ENCODE data around the gene BBC3. TPM values are rescaled to one million over a fixed set of nuclear protein-coding genes. Genes with fewer than 3 reads are reported as not detected.
A peak's percentile ranks its signal among the peaks of the same experiment; 100 is the strongest.
"Not testable (repeated sequence)": the region's sequence is repeated elsewhere in the genome, so short reads cannot be mapped to it uniquely, and the experiment has no call there.

The BBC3 gene
- total RNA-seq = 10 to 100 TPM; 14.0 to 16.7 TPM

DNA sequence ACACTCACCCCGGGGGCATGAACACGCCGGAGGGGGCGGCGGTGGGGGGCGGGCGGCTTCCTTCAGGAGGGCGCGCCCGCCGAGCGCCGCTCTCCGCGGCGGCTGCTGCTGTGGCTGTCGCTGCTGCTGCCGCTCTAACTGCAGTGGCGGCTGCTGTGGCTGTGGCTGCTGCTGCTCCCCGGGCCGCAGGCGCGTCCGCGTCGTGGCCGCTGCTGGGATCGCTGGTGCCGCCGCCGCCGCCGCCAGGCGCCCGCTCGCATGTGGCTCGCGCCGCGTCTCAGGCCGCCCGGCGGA is at the start of gene BBC3:
TSS of gene BBC3 (minus strand) at position 279 of the 294 bp plus-strand sequence. CDS start 2,768 bp downstream, outside the sequence.
- no peak for ATAC-seq
- Mint-ChIP-seq H3K27me3 (peaks cover 3% of the 10 kb centered on the region), H3K9me3 (ENCODE audit: low read depth) (no peaks in the 10 kb centered on the region), H3K4me3 (peak within 1 kb of the TSS; percentile 71), H3K36me3 (no peaks in the 10 kb centered on the region), H3K27ac (peak within 1 kb of the TSS; percentile 80), H3K4me1 (peaks cover 27% of the 10 kb centered on the region)
- CTCF ChIA-PET = no interaction called here
- no peak for DNase-seq

DNA sequence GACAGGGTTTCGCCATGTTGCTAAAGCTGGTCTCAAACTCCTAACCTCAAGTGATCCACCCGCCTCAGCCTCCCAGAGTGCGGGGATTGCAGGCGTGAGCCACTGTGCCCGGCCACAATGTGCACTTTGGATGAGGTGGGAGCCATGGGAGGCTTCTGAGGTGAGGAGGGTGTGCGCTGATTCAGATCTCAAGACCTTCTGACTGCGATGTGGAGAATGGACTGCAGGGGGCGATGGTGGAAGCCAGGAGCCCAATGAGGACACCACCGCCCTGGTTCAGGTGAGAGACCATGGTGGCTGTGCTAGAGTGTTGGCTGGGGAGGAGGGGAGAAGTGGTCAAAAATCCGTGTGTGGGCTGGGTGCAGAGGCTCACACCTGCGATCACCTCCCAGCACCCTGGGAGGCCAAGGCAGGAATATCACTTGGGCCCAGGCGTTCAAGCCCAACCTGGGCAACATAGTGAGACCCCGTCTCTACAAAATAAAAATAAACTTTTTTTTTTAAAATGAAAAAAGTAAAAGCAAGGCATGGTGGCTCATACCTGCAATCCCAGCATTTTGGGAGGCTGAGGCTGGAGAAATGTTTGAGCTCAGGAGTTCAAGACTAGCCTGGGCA is 49.3 kb upstream of the BBC3 start:
- ATAC-seq (peak; percentile 69), DNase-seq (peak; percentile 77)
- peaks cover 7% of the 10 kb centered on the region for H3K36me3 Mint-ChIP-seq
- H3K9me3 Mint-ChIP-seq (ENCODE audit: low read depth) = no peaks in the 10 kb centered on the region
- no peak overlapping the region for H3K27ac Mint-ChIP-seq
- no peak overlapping the region for H3K4me3 Mint-ChIP-seq
- peaks cover 10% of the 10 kb centered on the region for H3K4me1 Mint-ChIP-seq
- CTCF ChIA-PET = interaction anchor here (0.7 to 3.3 kb wide), 4 partner anchors 12 to 148 kb away, joined by 3 to 18 read pairs (median 4); no protein-coding TSS in a partner anchor
- no peaks in the 10 kb centered on the region for H3K27me3 Mint-ChIP-seq

- H3K4me3 Mint-ChIP-seq; H3K36me3 Mint-ChIP-seq; H3K27me3 Mint-ChIP-seq; ATAC-seq; H3K27ac Mint-ChIP-seq; DNase-seq; H3K9me3 Mint-ChIP-seq (ENCODE audit: low read depth): not testable (repeated sequence)
- H3K4me1 Mint-ChIP-seq = peaks cover 18% of the 10 kb centered on the region
- CTCF ChIA-PET = interaction anchor here (1.0 to 3.6 kb wide), 7 partner anchors 8 to 158 kb away, joined by 3 to 22 read pairs (median 5); partner anchors contain the start of gene DHX34
These were observed 45.5 kb upstream of the BBC3 start for GRCh38 chr19:47276513-47276912.

GRCh38 chr19:47275791-47276461 is 44.9 kb upstream of the BBC3 start:
- Mint-ChIP-seq H3K4me3 (peak overlapping the region; percentile 64), H3K36me3 (peaks cover 8% of the 10 kb centered on the region), H3K9me3 (ENCODE audit: low read depth) (no peaks in the 10 kb centered on the region), H3K27me3 (no peaks in the 10 kb centered on the region), H3K27ac (no peak overlapping the region), H3K4me1 (peaks cover 18% of the 10 kb centered on the region)
- DNase-seq (no peak), ATAC-seq (no peak)
- CTCF ChIA-PET = interaction anchor here (1.0 to 3.6 kb wide), 12 partner anchors 9 to 161 kb away, joined by 3 to 22 read pairs (median 6); partner anchors contain the start of gene DHX34

DNA sequence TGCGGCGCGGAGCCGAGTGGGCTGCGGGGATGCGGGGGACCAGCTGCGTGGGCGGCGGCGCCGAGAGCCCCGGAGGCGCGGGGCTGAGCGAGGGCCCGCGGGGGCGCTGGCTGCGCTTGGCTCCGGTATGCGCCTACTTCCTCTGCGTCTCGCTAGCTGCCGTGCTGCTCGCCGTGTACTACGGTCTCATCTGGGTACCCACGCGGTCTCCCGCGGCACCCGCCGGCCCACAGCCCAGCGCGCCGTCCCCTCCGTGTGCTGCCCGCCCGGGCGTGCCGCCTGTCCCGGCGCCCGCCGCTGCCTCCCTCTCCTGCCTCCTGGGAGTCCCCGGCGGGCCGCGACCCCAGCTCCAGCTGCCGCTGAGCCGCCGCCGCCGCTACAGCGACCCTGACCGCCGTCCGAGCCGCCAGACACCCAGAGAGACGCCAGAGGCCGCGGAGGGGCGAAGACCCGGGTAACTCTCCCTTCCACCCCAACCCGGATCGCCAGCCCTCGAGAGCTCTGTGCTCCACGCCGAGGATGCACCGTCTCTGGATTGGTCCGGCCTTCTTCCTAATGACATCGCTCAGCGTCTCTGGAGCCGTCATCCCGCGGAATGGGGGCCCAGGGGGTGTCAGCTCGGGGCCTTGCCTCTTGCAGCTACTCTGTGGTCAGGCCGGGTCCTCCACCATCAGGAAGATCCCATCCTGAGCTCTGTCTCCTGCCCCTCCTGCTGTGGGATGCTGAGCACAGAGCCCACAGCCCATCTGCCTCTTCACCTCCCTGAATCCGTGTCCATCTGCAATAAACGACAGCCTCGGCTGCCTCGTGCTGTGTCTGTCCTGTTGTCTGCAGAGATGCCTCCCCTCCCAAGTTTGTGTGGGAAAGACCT is 44.1 kb upstream of the BBC3 start:
- peak; percentile 17 for ATAC-seq
- Mint-ChIP-seq H3K9me3 (ENCODE audit: low read depth) (no peaks in the 10 kb centered on the region), H3K4me3 (peak overlapping the region; percentile 64), H3K27me3 (no peaks in the 10 kb centered on the region), H3K27ac (no peak overlapping the region), H3K4me1 (peaks cover 18% of the 10 kb centered on the region), H3K36me3 (peaks cover 8% of the 10 kb centered on the region)
- DNase-seq = peak; percentile 57
- CTCF ChIA-PET = interaction anchor here (0.8 to 3.6 kb wide), 17 partner anchors 9 to 243 kb away, joined by 3 to 22 read pairs (median 5); partner anchors contain the start of genes CCDC9 and DHX34

GRCh38 chr19:47274071-47274890 is 43.3 kb upstream of the BBC3 start, which contains the start of gene INAFM1:
Gene INAFM1, plus strand, starts transcription at chr19:47274885. Its CDS starts 35 bp downstream, at chr19:47274920.
- CTCF ChIA-PET = interaction anchor here (0.6 to 3.6 kb wide), 20 partner anchors 9 to 210 kb away, joined by 3 to 22 read pairs (median 4); partner anchors contain the start of genes CCDC9, DHX34 and KPTN
- peak; percentile 99 for DNase-seq
- no peaks in the 10 kb centered on the region for H3K9me3 Mint-ChIP-seq (ENCODE audit: low read depth)
- peak within 1 kb of the TSS; percentile 98 for H3K27ac Mint-ChIP-seq
- H3K36me3 Mint-ChIP-seq = peaks cover 8% of the 10 kb centered on the region
- no peaks in the 10 kb centered on the region for H3K27me3 Mint-ChIP-seq
- peak within 1 kb of the TSS; percentile 94 for H3K4me3 Mint-ChIP-seq
- peak; percentile 77 for ATAC-seq
- H3K4me1 Mint-ChIP-seq = peaks cover 18% of the 10 kb centered on the region

GRCh38 chr19:47273313-47274070 is 42.5 kb upstream of the BBC3 start:
- peaks cover 18% of the 10 kb centered on the region for H3K4me1 Mint-ChIP-seq
- H3K36me3 Mint-ChIP-seq = peaks cover 8% of the 10 kb centered on the region
- H3K27ac Mint-ChIP-seq = peak overlapping the region; percentile 98
- H3K4me3 Mint-ChIP-seq = peak overlapping the region; percentile 94
- CTCF ChIA-PET = interaction anchor here (0.6 to 3.6 kb wide), 15 partner anchors 9 to 210 kb away, joined by 3 to 22 read pairs (median 5); partner anchors contain the start of genes CCDC9, DHX34 and KPTN
- no peaks in the 10 kb centered on the region for H3K27me3 Mint-ChIP-seq
- DNase-seq (peak; percentile 97), ATAC-seq (peak; percentile 81)
- no peaks in the 10 kb centered on the region for H3K9me3 Mint-ChIP-seq (ENCODE audit: low read depth)

- Mint-ChIP-seq H3K27ac (peak overlapping the region; percentile 98), H3K27me3 (no peaks in the 10 kb centered on the region), H3K36me3 (peaks cover 9% of the 10 kb centered on the region), H3K4me1 (peaks cover 16% of the 10 kb centered on the region), H3K4me3 (peak overlapping the region; percentile 94), H3K9me3 (ENCODE audit: low read depth) (no peaks in the 10 kb centered on the region)
- CTCF ChIA-PET = interaction anchor here (0.6 to 0.7 kb wide), 2 partner anchors 36 to 123 kb away, joined by 3 read pairs; no protein-coding TSS in a partner anchor
- no peak for DNase-seq
- no peak for ATAC-seq
These were observed 41.7 kb upstream of the BBC3 start for GRCh38 chr19:47272448-47273312.

DNA sequence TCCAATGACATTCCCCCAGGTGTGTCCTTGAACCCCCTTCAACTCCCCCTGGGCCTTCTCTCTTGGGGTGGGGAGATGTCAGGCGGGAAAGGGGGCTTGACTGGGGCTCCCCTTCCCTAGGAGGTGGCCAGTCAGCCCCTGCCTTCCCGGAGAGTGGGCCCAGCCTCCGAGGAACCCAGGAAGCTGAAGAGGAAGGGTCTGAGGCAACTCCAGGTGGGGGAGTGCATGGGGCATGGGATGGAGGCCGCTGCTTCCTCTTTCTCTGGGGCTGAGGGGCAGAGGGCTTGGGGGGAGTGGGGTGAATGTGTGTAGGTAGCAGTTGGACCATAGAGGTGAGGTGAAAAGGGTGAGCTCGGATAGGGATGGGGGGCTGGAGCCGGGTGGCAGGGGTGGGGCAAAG is 41.0 kb upstream of the BBC3 start:
- Mint-ChIP-seq H3K27me3 (no peaks in the 10 kb centered on the region), H3K4me1 (peaks cover 16% of the 10 kb centered on the region), H3K9me3 (ENCODE audit: low read depth) (no peaks in the 10 kb centered on the region), H3K4me3 (peak overlapping the region; percentile 94), H3K36me3 (peaks cover 13% of the 10 kb centered on the region), H3K27ac (peak overlapping the region; percentile 46)
- CTCF ChIA-PET = interaction anchor here (0.6 to 0.7 kb wide), 2 partner anchors 36 to 122 kb away, joined by 3 read pairs; no protein-coding TSS in a partner anchor
- DNase-seq (no peak), ATAC-seq (no peak)

DNA sequence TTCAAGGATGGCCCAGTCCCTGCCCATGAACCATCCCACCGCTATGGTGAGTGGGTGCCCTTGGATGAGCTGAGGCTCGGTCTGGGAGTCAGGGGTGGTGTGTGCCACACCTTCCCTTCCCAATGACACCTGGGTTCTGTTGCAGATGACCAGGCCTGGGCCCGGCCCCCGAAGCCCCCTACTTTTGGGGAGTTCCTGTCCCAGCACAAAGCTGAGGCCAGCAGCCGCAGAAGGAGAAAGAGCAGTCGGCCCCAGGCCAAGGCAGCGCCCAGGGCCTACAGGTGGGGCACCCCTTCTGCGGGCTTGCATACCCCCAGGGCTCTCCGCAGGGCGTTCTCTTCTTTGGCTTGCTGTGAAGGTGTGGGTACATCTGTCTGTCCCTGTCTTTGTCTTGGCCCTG is 39.4 kb upstream of the BBC3 start:
- H3K27me3 Mint-ChIP-seq = no peaks in the 10 kb centered on the region
- ATAC-seq = no peak
- no peak for DNase-seq
- peaks cover 18% of the 10 kb centered on the region for H3K36me3 Mint-ChIP-seq
- no peaks in the 10 kb centered on the region for H3K9me3 Mint-ChIP-seq (ENCODE audit: low read depth)
- H3K27ac Mint-ChIP-seq = no peak overlapping the region
- CTCF ChIA-PET = interaction anchor here (1.4 to 1.6 kb wide), 2 partner anchors 24 to 26 kb away, joined by 3 read pairs; no protein-coding TSS in a partner anchor
- H3K4me3 Mint-ChIP-seq = no peak overlapping the region
- peaks cover 11% of the 10 kb centered on the region for H3K4me1 Mint-ChIP-seq

DNA sequence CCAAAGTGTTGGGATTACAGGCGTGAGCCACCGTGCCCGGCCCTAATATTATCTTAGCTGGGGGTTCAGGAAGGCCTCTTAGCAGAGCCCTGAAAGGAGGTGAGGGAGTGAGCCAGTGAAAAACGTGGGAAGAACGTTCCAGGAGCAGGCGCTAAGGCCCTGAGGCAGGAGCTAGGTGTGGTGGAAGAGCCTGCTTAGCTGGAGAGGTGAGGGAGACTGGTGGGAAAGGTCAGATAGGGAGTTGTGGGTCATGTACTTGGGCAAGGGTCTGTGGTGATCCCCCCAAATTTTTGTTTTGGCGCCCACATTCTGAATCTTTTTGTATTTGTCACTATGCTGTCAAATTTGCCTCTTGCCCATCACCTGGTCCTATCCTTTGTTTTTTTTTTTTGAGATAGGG is 38.6 kb upstream of the BBC3 start:
- no peaks in the 10 kb centered on the region for H3K27me3 Mint-ChIP-seq
- H3K9me3 Mint-ChIP-seq (ENCODE audit: low read depth) = no peaks in the 10 kb centered on the region
- no peak overlapping the region for H3K27ac Mint-ChIP-seq
- CTCF ChIA-PET = interaction anchor here (0.9 to 1.6 kb wide), 3 partner anchors 13 to 80 kb away, joined by 3 read pairs; partner anchors contain the start of genes CCDC9 and DHX34
- peaks cover 9% of the 10 kb centered on the region for H3K4me1 Mint-ChIP-seq
- ATAC-seq = no peak
- DNase-seq = no peak
- no peak overlapping the region for H3K4me3 Mint-ChIP-seq
- peaks cover 20% of the 10 kb centered on the region for H3K36me3 Mint-ChIP-seq
